NCI-H2107 (cell line): ENCODE data around the gene CUL2.
"Not testable (repeated sequence)": the region's sequence is repeated elsewhere in the genome, so short reads cannot be mapped to it uniquely, and the experiment has no call there.

ENCODE experiments used
- DNase-seq: peaks from one replicate; lab custom pipeline; 2025; lab: John Stamatoyannopoulos, UW

The CUL2 gene

DNA sequence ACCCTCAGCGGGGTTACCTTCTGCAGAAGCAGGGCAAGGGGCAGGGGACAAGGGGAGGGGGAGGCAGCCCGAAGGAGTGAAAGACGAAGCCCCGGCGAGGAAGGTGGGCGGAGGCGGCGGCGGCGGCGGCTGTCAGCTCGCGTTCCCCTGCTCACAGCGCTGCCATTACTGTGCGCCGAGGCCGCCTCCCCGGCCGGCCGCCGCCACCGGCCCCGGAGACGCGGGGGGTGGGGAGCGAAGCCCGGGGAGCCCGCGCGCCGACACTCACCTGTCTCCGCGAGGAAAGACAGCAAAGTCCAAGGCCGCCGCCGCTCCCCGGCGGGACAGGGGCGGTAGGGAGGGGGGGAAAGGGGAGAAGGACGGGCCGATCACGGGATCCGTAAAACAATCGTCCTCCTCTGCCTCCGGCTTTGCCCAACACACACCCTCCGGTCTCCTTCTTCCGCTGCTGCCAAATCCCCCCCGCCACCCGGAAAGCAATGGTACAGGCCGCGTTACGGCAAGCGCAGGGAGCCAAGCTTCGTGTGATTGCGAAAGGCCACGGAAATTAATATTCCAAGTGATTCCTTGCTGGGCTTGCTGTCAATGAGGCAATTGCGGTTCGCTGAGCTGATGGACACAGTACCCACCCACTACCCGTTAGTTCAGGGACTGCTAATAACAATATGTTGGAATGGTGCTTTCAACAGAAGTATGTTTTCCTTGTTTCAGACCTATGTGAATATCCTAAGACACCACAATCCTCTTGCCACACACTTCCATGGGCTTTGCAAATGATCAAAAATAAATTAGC, at the start of gene CUL2:
TSS of gene CUL2 (minus strand) at position 180 of the 793 bp plus-strand sequence. CDS start 19,024 bp downstream, outside the sequence.
- DNase-seq, result peak; percentile 64

DNA sequence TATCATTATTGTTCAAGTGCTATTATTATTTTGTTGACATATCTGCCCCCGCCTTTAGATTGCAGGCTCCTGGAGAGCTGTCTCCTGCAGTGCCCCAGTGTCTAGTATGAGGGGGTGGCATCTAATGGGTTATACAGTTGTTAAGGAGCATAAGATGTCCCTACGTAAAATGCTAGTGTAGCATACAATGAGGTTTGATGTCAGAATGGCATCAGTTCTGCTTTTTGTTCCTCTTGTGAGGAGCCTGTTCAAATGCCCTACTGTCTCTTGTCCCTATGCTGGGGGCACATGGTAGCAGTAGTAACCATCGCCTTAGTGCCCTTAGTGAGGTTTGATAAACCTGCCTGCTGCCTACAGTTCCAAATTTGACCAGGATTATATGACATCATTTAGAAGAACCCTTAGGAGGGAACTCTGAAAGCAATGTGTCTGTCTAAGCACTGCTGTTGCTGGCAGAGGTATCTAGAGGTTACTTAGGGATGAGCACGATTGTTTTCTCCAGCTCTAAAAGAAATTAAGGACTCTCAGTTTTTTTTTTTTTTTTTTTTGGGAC, 46.2 kb upstream of the CUL2 start:
- no peak for DNase-seq

DNA sequence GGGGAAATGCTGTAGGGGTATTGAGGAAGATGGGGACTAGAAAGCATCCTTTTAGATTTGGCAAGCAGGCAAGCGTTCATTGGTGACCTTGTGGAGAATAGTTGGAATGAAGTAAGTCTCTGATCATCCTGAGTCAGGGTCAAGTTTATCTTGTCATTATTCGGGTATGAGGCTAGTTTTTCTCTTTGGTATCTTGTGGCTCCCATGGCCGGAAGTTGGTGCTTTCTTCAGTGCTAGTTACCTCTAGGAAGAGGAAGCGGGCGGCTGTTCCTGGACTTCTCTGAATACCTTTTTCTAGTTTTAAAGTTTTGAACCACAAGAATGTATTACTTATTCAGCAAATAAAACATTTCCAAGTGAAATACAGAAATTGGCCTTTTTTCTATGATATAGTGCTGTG, 45.7 kb upstream of the CUL2 start:
- no peak for DNase-seq

DNA sequence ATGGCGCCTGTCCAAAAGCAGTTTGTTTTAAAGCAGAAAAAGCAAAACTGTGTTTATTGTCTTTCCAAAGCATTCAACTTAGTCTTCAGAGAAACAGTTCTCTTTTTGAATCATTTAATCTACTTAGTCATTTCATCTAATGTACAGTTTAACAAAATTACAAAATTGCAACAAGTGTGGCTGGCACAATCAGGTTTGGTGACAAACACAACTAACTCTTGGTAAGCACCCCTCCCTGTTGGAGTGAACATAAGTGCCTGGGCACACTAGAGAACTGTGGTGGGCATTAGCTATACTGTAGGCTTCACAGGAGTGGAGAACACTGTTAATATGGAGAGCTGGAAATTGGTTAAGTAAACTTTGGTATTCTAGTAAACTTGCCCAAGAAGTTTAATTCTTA, 43.4 kb upstream of the CUL2 start:
- DNase-seq, result no peak

- no peak for DNase-seq
Measured at GRCh38 chr10:35132727-35133126, 42.6 kb upstream of the CUL2 start.

GRCh38 chr10:35130663-35131062, 40.5 kb upstream of the CUL2 start:
- no peak for DNase-seq

DNA sequence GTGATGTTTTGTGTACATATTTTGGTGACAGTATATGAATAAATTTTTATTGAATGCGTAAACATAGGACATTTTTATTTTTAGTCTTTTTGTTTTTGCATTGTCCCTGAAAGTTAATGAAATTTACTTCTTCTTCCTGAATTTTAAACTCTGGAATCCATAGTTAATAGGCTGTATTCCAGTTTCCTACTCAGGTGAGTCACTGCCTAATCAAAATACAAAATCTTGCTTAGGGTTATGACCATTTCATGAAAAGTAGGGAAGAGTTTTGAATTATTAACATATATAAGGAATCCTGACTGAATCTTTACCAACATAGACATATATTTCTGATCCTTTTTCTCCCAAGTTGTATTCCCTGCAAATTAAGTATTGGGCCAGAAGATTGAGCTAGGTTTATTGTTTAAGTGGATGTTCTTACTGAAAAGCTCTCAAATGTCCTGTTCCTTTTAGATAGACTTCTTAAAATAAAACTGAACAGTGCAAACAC, 39.1 kb upstream of the CUL2 start:
- no peak for DNase-seq

GRCh38 chr10:35127289-35127891, 37.2 kb upstream of the CUL2 start:
- DNase-seq, result no peak

DNA sequence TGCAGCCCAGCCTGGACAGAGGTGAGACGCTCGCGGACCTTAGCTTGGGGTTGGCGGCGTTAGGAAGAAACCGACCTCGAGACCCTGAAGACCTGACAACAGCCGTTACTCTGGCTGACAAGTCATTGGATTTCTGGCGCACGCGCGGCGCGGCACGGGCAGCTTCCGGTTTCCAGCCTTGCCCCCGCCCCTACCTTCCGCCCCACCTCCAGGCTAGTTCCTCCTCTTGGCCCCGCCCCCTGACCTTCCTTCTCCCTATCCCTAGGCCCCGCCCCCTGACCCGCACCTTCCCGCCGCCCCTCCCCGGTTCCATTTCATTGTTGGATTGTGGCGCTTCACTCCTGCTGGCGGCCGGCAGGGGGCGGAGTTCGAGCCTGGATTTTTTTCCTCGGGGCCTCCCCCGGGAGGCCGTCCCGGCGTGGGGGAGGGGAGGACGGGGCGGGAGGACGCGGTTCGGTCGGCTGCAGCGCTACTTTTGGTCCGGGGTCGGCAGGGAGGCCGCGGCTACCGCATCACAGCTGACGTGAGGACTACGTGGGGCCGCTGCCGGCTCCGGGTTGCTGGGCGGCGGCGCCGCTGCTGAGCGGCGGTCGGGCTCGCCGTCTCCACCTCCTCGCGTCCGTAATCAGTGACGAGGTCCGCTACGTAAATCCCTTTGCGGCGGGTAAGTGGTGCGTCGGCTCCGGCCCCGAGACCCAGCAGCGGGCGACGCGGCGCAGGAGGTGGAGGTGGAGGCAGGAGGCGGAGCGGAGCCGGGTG, 36.6 kb upstream of the CUL2 start, which contains the start of gene CREM:
TSS of gene CREM (plus strand) at position 317 of the 759 bp plus-strand sequence. CDS start 10,990 bp downstream, outside the sequence.
- DNase-seq, result peak; percentile 85

- DNase-seq, result no peak
Measured at GRCh38 chr10:35126062-35126529, 36.0 kb upstream of the CUL2 start.

DNA sequence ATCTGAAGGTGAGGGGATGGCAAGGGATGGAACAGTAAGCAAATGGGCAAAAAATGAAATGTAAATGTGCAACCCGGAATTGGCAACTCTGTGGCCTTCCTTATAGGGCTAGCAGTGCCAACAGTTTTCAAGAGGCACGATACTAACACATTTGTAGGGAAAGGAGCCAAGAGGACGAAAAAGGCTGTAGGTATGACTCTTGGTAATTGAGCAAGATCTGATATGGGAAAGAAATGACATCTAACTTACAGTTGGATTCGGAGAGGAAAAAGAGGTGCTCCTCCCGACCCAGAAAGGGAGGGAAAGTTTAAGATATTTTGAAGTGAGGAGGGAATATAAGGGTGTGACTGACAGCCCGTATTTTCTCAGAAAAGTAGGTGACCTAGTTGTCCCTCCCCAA, 34.4 kb upstream of the CUL2 start:
- no peak for DNase-seq

GRCh38 chr10:35119378-35119777, 29.2 kb upstream of the CUL2 start:
- no peak for DNase-seq

DNA sequence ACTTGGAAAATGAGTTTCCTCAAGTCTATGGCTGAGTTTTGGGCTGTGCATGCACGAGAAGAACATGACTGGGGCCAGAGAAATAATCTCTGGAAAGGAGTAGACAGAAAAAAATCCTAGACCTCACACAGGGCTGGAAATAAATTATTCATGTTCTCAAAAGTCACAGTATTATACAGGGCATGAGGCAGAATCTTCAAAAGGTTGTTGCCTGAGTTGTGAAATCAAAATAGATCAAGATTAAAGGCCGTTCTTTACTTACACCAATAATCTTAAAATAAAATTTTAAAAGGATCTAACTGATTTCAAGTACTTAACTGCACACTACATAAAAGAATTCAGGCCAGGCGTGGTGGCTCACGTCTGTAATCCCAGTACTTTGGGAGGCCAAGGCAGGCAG, 22.4 kb upstream of the CUL2 start:
- DNase-seq, result no peak

GRCh38 chr10:35103882-35104281, 13.7 kb upstream of the CUL2 start:
- no peak for DNase-seq

GRCh38 chr10:35097510-35097909, 7.4 kb upstream of the CUL2 start:
- DNase-seq, result no peak

DNA sequence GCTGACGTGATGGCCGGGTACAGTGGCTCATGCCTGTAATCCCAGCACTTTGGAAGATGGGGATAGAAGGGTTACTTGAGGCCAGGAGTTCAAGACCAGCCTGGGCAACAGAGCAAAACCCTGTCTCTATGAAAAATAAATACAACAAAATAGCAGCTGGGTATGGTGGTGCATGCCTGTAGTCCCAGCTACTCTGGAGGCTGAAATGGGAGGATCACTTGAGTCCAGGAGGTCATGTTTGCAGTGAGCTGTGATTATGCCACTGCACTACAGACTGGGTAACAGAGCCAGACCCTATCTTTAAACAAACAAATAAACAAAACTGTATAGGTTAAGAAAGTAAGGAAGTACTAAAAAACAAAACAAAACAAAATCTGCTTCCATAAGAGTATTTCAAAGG, 6.2 kb upstream of the CUL2 start:
- DNase-seq, result no peak

- DNase-seq, result no peak
Measured at GRCh38 chr10:35092851-35093250, 2.7 kb upstream of the CUL2 start.

DNA sequence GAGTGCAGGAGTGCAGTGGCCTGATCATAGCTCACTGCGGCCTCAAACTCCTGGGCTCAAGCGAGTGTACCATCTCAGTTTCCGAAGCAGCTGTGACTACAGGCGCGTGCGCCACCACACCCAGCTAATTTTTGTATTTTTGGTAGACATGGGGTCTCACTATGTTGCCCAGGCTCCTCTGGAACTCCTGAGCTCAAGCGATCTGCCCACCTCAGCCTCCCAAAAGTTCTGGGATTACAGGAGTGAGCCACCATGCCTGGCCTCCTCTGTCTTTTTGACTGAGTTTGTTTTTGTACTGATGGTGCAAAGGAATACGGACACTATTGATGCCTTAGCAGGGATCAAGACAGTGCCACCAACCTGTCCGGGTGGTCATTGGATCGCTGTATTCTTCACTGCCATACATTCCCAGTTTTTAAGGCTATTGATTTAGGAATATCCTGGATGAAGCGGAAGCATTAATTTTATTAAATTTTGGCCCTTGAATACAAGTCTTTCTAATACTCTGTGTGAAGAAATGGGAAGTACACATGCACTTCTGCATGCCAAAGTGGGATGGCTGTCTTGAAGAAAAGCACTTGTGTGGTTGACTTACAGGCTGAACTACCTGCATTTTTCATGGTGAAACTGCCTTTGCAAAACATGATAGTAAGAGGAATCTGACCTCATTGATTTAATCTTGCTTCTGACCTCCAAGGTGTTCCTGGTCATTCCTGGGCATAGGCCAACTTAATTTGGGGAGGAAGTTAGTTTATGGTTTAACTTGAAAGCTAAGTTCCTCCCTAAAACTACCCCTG, 2.1 kb upstream of the CUL2 start:
- no peak for DNase-seq

- no peak for DNase-seq
Measured at GRCh38 chr10:35089611-35090161, 455 bp downstream of the CUL2 start.

DNA sequence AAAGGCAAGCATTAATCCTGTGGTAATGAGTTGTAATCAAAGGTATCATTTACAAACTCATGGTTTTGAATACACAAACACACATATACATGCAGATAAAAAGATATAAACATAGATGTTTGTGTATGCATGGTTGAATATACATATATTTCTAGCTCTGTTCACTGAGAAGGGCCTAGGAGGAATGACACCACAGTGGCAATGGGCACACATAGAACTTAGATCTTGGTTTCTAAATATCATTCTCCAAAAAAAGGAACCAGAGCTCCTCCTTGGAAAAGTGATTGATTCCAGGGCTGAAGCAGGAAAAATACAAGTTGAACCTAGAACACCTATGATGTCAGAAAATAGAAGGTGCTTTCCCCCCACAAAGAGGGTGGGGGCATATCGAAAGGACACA, 6.9 kb downstream of the CUL2 start:
- no peak for DNase-seq

- DNase-seq, result not testable (repeated sequence)
Measured at GRCh38 chr10:35080261-35080660, 9.9 kb downstream of the CUL2 start.
